Adrenal gland (tissue), 12 donors: Measurements from ENCODE around the gene CALCR. TPM values are rescaled to one million over a fixed set of nuclear protein-coding genes. Genes with fewer than 3 reads are reported as not detected.

Source experiments
- DNase-seq, 7 donors: peaks; one replicate each; pipeline ENCODE4 v3.0.0-alpha.2; 2019 to 2020
- H3K27ac ChIP-seq, 5 donors: fragments of 200-600 bp; sonication (generic) in 4 of 5; 1 replicate in 3 of 5; 2 replicates in 2 of 5; pipeline versions ENCODE4 v1.5.1 to v1.8.0; 2016 to 2020; ENCODE audit warnings: mild to moderate bottlenecking in 1 of 5
- H3K27me3 ChIP-seq: fragments of 200-600 bp; 2 replicates; pipeline ENCODE4 v1.8.0; 2021
- H3K36me3 ChIP-seq, 2 donors: fragments of 200-600 bp; replicated peaks in 1 of 2; 1 replicate in 1 of 2; 2 replicates in 1 of 2; pipeline versions ENCODE4 v1.5.1 to v1.8.0; 2018 to 2022
- H3K4me1 ChIP-seq, 2 donors: fragments of 200-600 bp; replicated peaks in 1 of 2; 1 replicate in 1 of 2; 2 replicates in 1 of 2; pipeline versions ENCODE4 v1.5.1 to v1.8.0; 2018 to 2021
- H3K4me3 ChIP-seq, 4 donors: fragments of 200-600 bp; sonication (generic) in 3 of 4; one replicate each; pipeline ENCODE4 v1.5.1; 2016 to 2018
- H3K9me3 ChIP-seq, 3 donors: fragments of 200-600 bp; sonication (generic) in 1 of 3; replicated peaks in 1 of 3; 1 replicate in 2 of 3; 2 replicates in 1 of 3; pipeline versions ENCODE4 v1.5.1 to v1.8.0; 2016 to 2021
- POLR2A ChIP-seq, 2 donors: fragments of 450-650 bp; IDR thresholded peaks; one replicate each; pipeline ENCODE4 v1.6.1; 2017; ENCODE audit warnings: antibody characterized with exemption in 2 of 2, mild to moderate bottlenecking in 2 of 2, moderate library complexity in 1 of 2
- WGBS, 4 donors: extraction: QIAGEN DNeasy Blood & Tissue Kit in 2 of 4; methylation state at CpG; one replicate each; pipeline versions ENCODE4 v1.1.5 to v1.1.7; 2013 to 2017; 5-methylcytosine and 5-hydroxymethylcytosine counted together
- intact Hi-C, 2 donors: fragments of 100-400 bp; cut with DNase I; formaldehyde crosslinking; loops; one replicate each; pipeline versions ENCODE4 v1.14.1 to v1.15.0; 2022 to 2023
- polyA plus RNA-seq, 3 donors: library from polyadenylated mRNA; stranded (reverse); fragments of 200-250 nt in 2 of 3; fragments of 350-450 nt in 1 of 3; fragmentation: Illumina TruSeq in 1 of 3; extraction: RNeasy Lipid Tissue Mini Kit (QIAGEN cat#74804) in 1 of 3; gene quantifications; one replicate each; pipeline ENCODE4 v1.2.3, GENCODE V29; 2013 to 2014
- total RNA-seq, 9 donors: library from RNA; depleted of rRNA in 4 of 9; stranded (reverse); fragments of >200 nt in 4 of 9; fragments of 120-200 nt in 1 of 9; fragmentation: NEBNext Ultra II Directional in 1 of 9; extraction: Animal tissue kit (Norgen Biotek cat#: 25700) in 1 of 9; gene quantifications; one replicate each; pipeline versions ENCODE4 v1.1.0 to v1.2.4, GENCODE V29; 2013 to 2023
- TF ChIP-seq, protein P1 (sequence below), 6 experiments: fragments of 450-650 bp in 4 of 6; fragments of 200-600 bp in 2 of 6; sonication (generic) in 1 of 6; IDR thresholded peaks; 1 replicate in 5 of 6; 2 replicates in 1 of 6; pipeline versions ENCODE4 v1.5.1 to v1.8.0; 2016 to 2021; ENCODE audit warnings: antibody characterized with exemption in 6 of 6, mild to moderate bottlenecking in 2 of 6, moderate library complexity in 1 of 6
- donor health status: healthy with polysubstance abuse.
- donor health status: Bipolar disorder and iron deficiency.
- donor health status: DM: yes; HTN: yes; CAD: no.
- donor health status: DM: no; HTN: no; CAD: no.
- donor health status: DM: no; HTN: no; CAD: no.
- donor health status: DM: yes; HTN: yes; CAD: no.

Gene CALCR
- total and polyA plus RNA-seq, 12 donors, result 0.03 to 0.52 (median 0.14) TPM; not detected in 4

DNA sequence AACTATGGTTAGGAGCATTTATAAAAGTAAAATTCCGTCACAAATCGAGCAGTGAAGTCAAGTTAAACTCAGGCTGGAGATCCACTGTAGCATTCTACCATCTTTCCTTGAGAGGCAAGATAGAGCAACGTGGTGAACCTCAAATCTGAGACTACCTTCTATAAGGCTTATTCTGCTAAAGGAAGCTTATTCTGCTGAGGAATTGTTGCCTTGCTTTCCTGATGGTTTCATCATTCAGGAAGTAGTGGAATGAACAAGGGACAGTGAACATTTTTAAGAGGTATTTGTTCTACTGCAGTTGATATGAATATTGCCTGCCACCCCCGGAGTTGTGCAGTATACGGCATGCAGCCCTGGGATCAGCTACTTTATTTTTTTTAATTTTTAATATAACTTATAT is 171.6 kb downstream of the CALCR start:
- intact Hi-C loops, result no loop called here
- no peak for TF ChIP-seq POLR2A (IDR thresholded peaks at IDR 0.05)
- TF ChIP-seq, protein P1, sequence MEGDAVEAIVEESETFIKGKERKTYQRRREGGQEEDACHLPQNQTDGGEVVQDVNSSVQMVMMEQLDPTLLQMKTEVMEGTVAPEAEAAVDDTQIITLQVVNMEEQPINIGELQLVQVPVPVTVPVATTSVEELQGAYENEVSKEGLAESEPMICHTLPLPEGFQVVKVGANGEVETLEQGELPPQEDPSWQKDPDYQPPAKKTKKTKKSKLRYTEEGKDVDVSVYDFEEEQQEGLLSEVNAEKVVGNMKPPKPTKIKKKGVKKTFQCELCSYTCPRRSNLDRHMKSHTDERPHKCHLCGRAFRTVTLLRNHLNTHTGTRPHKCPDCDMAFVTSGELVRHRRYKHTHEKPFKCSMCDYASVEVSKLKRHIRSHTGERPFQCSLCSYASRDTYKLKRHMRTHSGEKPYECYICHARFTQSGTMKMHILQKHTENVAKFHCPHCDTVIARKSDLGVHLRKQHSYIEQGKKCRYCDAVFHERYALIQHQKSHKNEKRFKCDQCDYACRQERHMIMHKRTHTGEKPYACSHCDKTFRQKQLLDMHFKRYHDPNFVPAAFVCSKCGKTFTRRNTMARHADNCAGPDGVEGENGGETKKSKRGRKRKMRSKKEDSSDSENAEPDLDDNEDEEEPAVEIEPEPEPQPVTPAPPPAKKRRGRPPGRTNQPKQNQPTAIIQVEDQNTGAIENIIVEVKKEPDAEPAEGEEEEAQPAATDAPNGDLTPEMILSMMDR (IDR thresholded peaks at IDR 0.05), result no peak
- H3K9me3 ChIP-seq, result peaks cover 0 to 9% (median 0%) of the 10 kb centered on the region in 3 donors
- no peak for DNase-seq
- no peak overlapping the region for H3K4me3 ChIP-seq
- no peak overlapping the region for H3K27ac ChIP-seq
- H3K36me3 ChIP-seq, result no peaks in the 10 kb centered on the region
- H3K4me1 ChIP-seq, result no peaks in the 10 kb centered on the region
- WGBS, 4 donors, result 75 to 82% (median 76%) methylated on average over 5 of the region's 5 CpGs
- H3K27me3 ChIP-seq, result peaks cover 4% of the 10 kb centered on the region

DNA sequence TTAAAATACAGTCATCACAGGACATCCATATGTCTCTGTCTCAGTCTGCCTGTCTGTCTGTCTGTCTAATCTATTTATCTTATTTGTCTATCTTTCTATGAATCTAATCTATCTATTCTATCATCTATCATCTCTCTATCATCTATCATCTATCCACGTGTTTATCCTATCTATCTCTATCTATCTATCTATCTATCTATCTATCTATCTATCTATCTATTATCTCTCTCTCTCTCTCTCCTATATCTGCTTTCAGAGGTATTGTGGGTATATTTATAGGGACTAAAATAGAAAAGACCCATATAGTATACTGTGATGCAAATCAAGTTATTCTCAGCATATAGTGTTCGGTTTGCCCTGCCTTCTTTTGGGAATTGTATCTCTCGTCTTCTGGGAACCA is 174.9 kb downstream of the CALCR start:
- H3K27ac ChIP-seq, result no peak overlapping the region
- H3K4me3 ChIP-seq, result no peak overlapping the region
- DNase-seq, result no peak
- TF ChIP-seq, protein P1 (IDR thresholded peaks at IDR 0.05), result no peak
- TF ChIP-seq POLR2A (IDR thresholded peaks at IDR 0.05), result no peak
- no peaks in the 10 kb centered on the region for H3K4me1 ChIP-seq
- peaks cover 4% of the 10 kb centered on the region for H3K27me3 ChIP-seq
- intact Hi-C loops, result no loop called here
- H3K9me3 ChIP-seq, result no peaks in the 10 kb centered on the region
- WGBS, 4 donors, result 63 to 79% (median 72%) methylated on average over 3 of the region's 3 CpGs
- H3K36me3 ChIP-seq, result no peaks in the 10 kb centered on the region

DNA sequence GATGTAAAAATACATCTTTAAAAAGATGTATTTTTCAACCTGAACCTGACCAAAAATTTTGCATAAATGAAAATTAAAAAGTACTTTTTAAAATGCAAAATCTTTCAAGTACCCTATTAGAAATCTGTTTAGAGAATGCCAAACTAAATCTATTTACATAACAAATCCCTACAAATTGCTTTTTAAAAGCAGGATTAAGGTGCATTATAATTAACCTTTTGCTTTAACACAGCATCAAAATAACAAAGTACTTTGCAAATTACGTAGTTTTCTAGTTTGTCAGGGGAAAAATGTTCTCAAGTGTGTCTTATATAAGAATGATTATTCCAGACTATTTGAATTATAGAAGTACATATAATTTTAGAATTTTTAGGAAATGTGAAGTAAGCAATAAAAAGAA is 181.5 kb downstream of the CALCR start:
- intact Hi-C loops, result no loop called here
- no peak for DNase-seq
- Histone ChIP-seq H3K4me3 (no peak overlapping the region), H3K9me3 (no peaks in the 10 kb centered on the region), H3K27ac (no peak overlapping the region), H3K4me1 (no peaks in the 10 kb centered on the region), H3K36me3 (no peaks in the 10 kb centered on the region), H3K27me3 (no peaks in the 10 kb centered on the region)
- WGBS, 4 donors, result 83 to 93% (median 88%) methylated on average over 1 of the region's 1 CpG
- TF ChIP-seq POLR2A (IDR thresholded peaks at IDR 0.05), result no peak
- TF ChIP-seq, protein P1 (IDR thresholded peaks at IDR 0.05), result no peak

DNA sequence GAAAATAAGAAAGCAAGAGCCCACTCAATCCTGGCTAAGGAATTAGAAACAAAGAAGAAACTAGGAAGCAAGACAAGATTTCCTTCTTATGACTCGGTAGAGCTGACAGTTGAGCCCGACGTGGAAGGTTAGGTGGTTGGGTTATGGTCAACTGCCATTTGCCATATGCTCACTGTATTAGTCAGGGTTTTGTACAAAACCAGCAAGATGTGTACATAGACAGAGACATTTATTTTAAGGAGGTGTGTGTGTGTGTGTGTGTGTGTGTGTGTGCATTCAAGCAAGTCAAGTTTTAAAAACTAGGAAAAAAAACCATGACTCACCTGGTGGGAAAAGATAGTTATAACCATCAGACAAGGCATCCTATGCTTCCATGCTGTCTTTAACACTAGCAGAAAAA is 183.9 kb downstream of the CALCR start:
- DNase-seq, result no peak
- Histone ChIP-seq H3K27ac (no peak overlapping the region), H3K36me3 (no peaks in the 10 kb centered on the region), H3K4me1 (no peaks in the 10 kb centered on the region), H3K9me3 (no peaks in the 10 kb centered on the region), H3K4me3 (no peak overlapping the region), H3K27me3 (no peaks in the 10 kb centered on the region)
- no peak for TF ChIP-seq POLR2A (IDR thresholded peaks at IDR 0.05)
- TF ChIP-seq, protein P1 (IDR thresholded peaks at IDR 0.05), result no peak
- intact Hi-C loops, result no loop called here
- WGBS, 4 donors, result 87 to 96% (median 94%) methylated on average over 3 of the region's 3 CpGs
